ENCODE measurements around the gene UPK3A.

DNA sequence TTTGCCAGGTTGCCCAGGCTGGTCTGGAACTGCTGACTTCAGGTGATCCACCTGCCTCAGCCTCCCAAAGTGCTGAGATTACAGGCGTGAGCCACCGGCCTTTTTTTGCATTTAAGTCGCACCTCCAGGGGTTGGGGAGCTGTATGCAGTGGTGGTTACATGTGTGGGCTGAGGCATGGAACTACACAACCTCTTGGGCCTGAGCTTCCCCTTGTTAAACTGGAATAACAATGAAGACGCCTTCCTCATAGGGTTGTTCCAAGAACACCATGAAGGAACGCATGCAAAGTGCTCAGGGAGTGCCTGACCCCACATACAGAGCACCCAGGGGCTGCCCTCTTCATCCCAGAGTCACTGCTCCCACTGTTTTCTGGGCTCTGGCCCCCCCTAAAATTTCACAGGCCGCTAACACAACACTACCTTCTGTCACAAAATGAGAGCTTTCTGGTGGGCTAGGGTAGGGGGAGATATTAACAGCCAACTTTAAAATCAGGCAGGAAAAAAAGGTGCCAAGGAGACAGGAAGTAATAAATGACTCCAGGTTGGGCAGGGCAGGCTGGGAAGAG, 23.7 kb downstream of the UPK3A start:
- no peak for TF ChIP-seq CTCF (IDR thresholded peaks at IDR 0.05; ENCODE audit: borderline replicate concordance, extremely low read depth, low read length, poor library complexity, severe bottlenecking)
- TF ChIP-seq EZH2 (IDR thresholded peaks at IDR 0.05; ENCODE audit: borderline replicate concordance, low read depth, low read length, severe bottlenecking) = no peak

All from DND-41 (cell line).